Non-pigmented ciliary epithelial cell (primary cell): ENCODE measurements around the gene SERPIND1.
A peak's percentile ranks its signal among the peaks of the same experiment; 100 is the strongest.
"Not testable (repeated sequence)": the region's sequence is repeated elsewhere in the genome, so short reads cannot be mapped to it uniquely, and the experiment has no call there.

Source experiments
- DNase-seq: peaks from one replicate; pipeline ENCODE4 v3.0.0-alpha.2; 2010; ENCODE audit warnings: low read depth

Gene SERPIND1

GRCh38 chr22:20747223-20747622, 26.7 kb upstream of the SERPIND1 start:
- no peak for DNase-seq

- DNase-seq = no peak
Measured at GRCh38 chr22:20748082-20748481, 25.8 kb upstream of the SERPIND1 start.

GRCh38 chr22:20748731-20749428, 25.0 kb upstream of the SERPIND1 start:
- peak; percentile 15 for DNase-seq

GRCh38 chr22:20749453-20749852, 24.5 kb upstream of the SERPIND1 start:
- DNase-seq = no peak

DNA sequence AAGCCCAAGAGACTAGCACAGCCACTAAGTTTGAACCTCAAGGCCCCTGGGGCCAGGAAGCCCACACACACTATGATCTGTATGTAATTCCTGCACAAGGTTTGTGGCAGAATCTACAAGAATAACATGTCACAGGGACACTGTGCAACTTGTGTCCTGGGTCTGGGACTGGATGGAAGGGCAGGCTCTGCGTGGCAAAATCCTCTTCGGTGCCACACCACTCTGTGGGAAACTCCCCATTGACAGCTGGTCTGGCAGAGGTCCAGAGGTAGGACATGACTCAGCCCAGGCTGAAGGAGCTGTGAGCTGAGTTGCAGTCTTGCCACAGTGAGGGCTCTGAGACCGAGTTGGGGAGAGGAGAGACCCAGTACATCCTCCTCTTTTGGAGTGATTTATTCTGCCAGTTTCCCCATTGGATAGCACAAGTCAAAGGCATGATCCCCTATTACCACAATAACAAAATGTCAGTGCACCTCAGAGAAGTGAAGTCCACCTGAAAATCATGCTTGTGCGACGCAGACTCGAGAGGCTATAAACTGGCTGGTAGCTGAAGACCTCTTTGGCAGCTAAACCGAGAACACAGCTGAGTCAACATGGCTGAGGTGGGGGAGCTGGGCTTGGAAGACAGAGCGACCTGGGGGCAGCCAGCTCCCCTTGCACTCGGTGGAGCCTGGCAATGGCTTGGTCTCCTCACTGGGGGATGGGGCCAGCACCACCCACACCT, 23.3 kb upstream of the SERPIND1 start:
- DNase-seq = peak; percentile 70

DNA sequence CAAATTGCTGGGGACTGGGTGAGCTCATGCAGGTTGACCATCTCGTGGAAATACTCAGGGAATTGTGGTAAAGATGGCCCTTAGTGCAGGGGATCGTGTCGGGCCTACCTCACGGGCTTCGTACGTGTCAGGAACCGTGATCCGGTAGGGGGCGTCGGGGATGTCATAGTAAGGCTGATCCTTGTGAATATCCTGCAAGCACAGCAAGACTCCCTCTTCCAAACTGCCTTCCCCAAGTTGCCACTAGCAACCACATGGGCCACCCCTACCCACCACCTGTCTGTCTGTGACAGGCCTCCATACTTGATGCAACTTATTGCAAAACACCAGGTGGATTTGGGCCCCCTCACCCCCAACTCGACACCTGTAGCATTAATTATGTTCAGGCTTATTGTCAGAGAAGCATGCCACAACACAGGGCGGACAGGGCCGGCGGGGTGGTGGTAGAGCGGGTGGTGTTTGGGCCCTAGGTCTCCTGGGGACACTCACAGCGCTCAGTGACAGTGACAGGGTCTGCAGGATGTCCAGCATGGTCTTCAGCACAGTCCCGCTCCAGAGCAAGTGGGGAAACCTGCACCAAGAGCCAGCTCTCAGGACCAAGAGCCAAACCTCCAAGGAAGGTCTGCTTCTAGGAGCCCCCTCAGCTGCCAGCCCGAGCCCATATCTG, 22.6 kb upstream of the SERPIND1 start:
- no peak for DNase-seq

GRCh38 chr22:20752104-20752741, 21.7 kb upstream of the SERPIND1 start:
- DNase-seq = no peak

DNA sequence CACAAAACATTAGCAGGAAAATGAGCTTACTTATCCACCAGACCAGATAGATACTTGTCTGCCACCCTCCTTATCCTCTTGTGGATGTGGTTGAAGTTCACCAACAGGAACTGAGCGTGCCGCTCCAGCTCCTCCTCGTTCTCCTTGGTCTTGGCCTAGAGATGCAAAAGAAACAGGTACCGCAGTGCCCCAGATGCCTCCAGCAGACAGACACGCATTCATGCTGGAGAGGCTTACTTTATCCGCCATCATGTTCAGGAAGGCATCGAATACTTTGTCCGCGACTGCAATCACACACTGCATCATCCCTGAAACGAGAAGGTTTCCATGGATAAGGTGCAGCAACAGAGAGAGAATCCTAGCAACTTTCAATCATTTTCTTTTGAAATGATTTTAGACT, 21.0 kb upstream of the SERPIND1 start:
- DNase-seq = no peak

- DNase-seq = no peak
Measured at GRCh38 chr22:20756846-20757245, 17.1 kb upstream of the SERPIND1 start.

- DNase-seq = no peak
Measured at GRCh38 chr22:20758688-20759087, 15.2 kb upstream of the SERPIND1 start.

- no peak for DNase-seq
Measured at GRCh38 chr22:20760084-20760483, 13.8 kb upstream of the SERPIND1 start.

DNA sequence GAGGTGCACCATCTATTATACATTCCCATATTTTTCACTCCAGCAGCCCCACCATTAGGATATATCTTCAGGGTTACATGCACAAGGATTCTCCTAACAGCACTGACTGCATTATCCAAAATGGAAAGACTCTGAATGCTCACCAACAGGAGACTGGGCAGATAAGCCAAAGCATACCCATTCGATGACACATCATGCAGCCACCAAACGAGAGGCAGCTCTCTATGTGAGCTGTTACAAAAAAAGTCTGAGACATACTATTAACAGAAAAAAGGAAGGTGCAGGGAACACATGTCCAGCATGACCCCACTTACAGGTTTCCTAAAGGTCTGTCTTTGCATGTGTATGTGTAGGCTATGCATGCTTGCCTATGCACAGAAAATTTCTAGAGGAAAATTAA, 12.4 kb upstream of the SERPIND1 start:
- DNase-seq = no peak

- DNase-seq = no peak
Measured at GRCh38 chr22:20762233-20762796, 11.6 kb upstream of the SERPIND1 start.

DNA sequence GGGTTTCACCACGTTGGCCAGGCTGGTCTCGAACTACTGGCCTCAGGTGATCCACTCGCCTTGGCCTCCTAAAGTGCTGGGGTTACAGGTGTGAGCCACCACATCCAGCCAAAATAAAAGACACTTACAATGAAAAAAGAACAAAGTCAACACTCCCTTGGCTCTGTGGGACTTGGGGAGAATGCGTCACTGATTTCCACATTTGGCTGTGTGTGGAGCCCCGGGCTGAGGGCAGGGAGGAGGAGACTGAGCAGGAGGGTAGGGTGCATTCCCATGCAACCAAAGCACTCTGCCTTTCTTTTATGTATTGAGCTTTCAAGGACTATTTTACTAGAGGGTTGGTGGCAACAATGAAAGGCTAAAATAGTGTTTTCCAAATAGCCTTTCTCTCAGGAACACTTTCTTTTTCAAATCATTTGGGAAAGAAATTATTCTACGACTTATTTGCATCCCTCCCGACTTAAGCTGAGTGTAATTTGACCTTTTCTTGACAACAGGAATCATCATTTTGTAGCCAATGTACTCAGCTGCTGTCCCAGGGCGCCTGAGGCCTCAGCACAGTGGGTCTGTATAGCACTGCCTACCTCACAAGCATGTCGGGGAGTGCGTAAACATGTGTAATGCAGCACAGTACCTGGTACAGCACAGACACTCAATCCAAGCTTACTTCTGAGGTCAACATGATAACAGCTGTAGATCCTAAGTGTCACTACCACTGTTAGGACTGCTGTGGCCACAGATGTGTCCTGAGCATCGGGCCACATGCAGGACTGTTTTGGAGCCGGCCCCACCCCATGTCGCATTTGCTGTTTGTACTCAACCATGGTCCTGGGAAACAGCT, 10.1 kb upstream of the SERPIND1 start:
- DNase-seq = no peak

GRCh38 chr22:20764471-20764720, 9.5 kb upstream of the SERPIND1 start:
- no peak for DNase-seq

- no peak for DNase-seq
Measured at GRCh38 chr22:20764729-20765128, 9.2 kb upstream of the SERPIND1 start.

DNA sequence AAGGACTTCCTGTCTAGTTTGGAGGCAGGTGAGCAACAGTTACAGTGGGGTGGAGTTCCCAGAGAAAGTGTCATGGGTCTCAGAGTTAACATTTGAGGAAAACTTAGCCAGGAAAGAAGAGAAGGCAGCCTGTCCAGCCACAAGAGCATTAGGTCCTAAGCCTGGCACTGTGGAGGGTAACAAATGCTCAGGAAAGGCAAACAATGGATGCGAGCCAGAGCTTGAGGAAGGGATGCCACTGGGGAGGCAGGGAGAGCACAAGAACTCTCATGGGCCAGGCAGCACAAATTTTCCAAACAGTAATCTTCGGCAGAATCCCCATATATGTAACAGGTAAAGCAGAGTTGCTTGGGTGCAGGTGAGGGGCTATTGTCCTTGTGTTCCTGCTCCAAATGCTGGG, 8.0 kb upstream of the SERPIND1 start:
- no peak for DNase-seq

- no peak for DNase-seq
Measured at GRCh38 chr22:20766530-20766929, 7.4 kb upstream of the SERPIND1 start.

- not testable (repeated sequence) for DNase-seq
Measured at GRCh38 chr22:20769496-20769826, 4.5 kb upstream of the SERPIND1 start.

GRCh38 chr22:20771918-20772625, 1.8 kb upstream of the SERPIND1 start:
- DNase-seq = no peak

DNA sequence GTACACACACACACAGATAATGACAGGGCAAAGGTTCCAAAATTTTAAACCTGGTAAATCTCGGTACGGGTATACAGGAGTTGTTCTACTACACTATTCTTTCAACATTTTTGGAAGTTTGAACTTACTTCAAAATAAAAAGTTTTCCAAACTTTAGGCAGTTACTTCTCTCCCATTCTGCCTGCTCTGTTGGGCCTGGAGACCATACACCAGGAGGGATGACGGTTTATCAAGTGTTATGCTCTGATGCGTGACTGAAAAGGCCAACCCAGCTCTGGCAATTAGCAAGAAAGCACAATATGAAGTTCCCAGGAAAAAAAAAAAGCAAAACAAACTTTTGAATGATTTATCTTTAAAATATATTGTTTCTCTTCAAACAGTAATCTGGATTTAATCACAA, 969 bp downstream of the SERPIND1 start:
- no peak for DNase-seq
